Left lung (tissue), 10 donors: ENCODE results near the gene ATP5PO. TPM values are rescaled to one million over a fixed set of nuclear protein-coding genes. Genes with fewer than 3 reads are reported as not detected.

ENCODE experiments used
- ATAC-seq: fragments of 200-7000 bp; cut with Tn5 transposase; one replicate; pipeline ENCODE4 v1.9.1; 2020; ENCODE audit warnings: moderate library complexity
- DNase-seq, 4 donors: peaks; one replicate each; pipeline ENCODE4 v3.0.0-alpha.2; 2013 to 2020
- H3K27ac ChIP-seq, 2 donors: fragments of 200-600 bp; sonication (generic) in 1 of 2; one replicate each; pipeline versions ENCODE4 v1.5.0 to v1.8.0; 2020 to 2021
- H3K27me3 ChIP-seq, 2 donors: fragments of 200-600 bp; sonication (generic) in 1 of 2; one replicate each; pipeline versions ENCODE4 v1.5.0 to v1.8.0; 2020 to 2021
- H3K36me3 ChIP-seq, 2 donors: fragments of 200-600 bp; sonication (generic) in 1 of 2; one replicate each; pipeline versions ENCODE4 v1.5.0 to v1.8.0; 2020 to 2021
- H3K4me1 ChIP-seq, 2 donors: fragments of 200-600 bp; one replicate each; pipeline ENCODE4 v1.8.0; 2021
- H3K4me3 ChIP-seq, 2 donors: fragments of 200-600 bp; sonication (generic) in 1 of 2; one replicate each; pipeline versions ENCODE4 v1.5.0 to v1.8.0; 2020 to 2021; ENCODE audit warnings: mild to moderate bottlenecking in 1 of 2
- H3K9me3 ChIP-seq, 2 donors: fragments of 200-600 bp; sonication (generic) in 1 of 2; one replicate each; pipeline versions ENCODE4 v1.5.0 to v1.8.0; 2020 to 2021
- intact Hi-C, 2 donors: fragments of 100-400 bp; cut with DNase I; formaldehyde crosslinking; loops; one replicate each; pipeline versions ENCODE4 v1.11.2 to v1.14.2; 2022
- polyA plus RNA-seq, 6 donors: library from polyadenylated mRNA; unstranded; fragments of 120-200 nt; gene quantifications; one replicate each; pipeline ENCODE4 v1.2.1, GENCODE V29; 2013; ENCODE audit not compliant: insufficient read length in 6 of 6
- total RNA-seq, 2 donors: library from RNA; stranded (reverse); fragmentation: NEBNext Ultra II Directional; extraction: Animal tissue kit (Norgen Biotek cat#: 25700); gene quantifications; one replicate each; pipeline ENCODE4 v1.2.1, GENCODE V29; 2021
- TF ChIP-seq, protein P1 (sequence below), 2 donors: fragments of 200-600 bp; sonication (generic) in 1 of 2; IDR thresholded peaks; one replicate each; pipeline versions ENCODE4 v1.5.0 to v1.8.0; 2021; ENCODE audit warnings: antibody characterized with exemption in 2 of 2
- donor health status: DM: no; HTN: yes; CAD: no.
- donor health status: DM: no; HTN: no; CAD: no.

The ATP5PO gene
- total and polyA plus RNA-seq, 8 donors: 152 to 314 (median 279) TPM

DNA sequence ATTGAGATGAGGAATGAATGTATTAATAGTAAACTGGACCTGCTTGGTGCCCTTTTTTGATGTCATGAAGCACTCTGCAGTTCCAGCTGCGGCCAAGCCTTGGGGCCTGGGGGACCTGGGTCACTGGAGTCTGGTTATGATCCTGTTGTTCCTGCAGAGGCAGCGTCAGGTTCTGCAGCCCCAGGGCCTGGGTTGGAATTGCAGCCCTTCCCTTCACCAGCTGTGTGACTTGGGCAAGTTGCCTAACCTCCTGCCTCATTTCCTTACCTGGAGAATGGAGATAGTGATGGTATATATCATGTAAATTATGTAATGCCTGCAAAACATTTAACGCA is 9.1 kb upstream of the ATP5PO start:
- Histone ChIP-seq H3K9me3 (no peaks in the 10 kb centered on the region), H3K36me3 (no peaks in the 10 kb centered on the region), H3K27me3 (no peaks in the 10 kb centered on the region), H3K27ac (no peak overlapping the region), H3K4me1 (peaks cover 4% of the 10 kb centered on the region in 2 donors), H3K4me3 (no peak overlapping the region)
- DNase-seq: no peak
- intact Hi-C loops: loop anchor here in 1 of 2 donors (5.0 kb wide), 1 partner anchor 423 kb away; no protein-coding TSS in a partner anchor
- TF ChIP-seq, protein P1, sequence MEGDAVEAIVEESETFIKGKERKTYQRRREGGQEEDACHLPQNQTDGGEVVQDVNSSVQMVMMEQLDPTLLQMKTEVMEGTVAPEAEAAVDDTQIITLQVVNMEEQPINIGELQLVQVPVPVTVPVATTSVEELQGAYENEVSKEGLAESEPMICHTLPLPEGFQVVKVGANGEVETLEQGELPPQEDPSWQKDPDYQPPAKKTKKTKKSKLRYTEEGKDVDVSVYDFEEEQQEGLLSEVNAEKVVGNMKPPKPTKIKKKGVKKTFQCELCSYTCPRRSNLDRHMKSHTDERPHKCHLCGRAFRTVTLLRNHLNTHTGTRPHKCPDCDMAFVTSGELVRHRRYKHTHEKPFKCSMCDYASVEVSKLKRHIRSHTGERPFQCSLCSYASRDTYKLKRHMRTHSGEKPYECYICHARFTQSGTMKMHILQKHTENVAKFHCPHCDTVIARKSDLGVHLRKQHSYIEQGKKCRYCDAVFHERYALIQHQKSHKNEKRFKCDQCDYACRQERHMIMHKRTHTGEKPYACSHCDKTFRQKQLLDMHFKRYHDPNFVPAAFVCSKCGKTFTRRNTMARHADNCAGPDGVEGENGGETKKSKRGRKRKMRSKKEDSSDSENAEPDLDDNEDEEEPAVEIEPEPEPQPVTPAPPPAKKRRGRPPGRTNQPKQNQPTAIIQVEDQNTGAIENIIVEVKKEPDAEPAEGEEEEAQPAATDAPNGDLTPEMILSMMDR (IDR thresholded peaks at IDR 0.05): no peak
- no peak for ATAC-seq

DNA sequence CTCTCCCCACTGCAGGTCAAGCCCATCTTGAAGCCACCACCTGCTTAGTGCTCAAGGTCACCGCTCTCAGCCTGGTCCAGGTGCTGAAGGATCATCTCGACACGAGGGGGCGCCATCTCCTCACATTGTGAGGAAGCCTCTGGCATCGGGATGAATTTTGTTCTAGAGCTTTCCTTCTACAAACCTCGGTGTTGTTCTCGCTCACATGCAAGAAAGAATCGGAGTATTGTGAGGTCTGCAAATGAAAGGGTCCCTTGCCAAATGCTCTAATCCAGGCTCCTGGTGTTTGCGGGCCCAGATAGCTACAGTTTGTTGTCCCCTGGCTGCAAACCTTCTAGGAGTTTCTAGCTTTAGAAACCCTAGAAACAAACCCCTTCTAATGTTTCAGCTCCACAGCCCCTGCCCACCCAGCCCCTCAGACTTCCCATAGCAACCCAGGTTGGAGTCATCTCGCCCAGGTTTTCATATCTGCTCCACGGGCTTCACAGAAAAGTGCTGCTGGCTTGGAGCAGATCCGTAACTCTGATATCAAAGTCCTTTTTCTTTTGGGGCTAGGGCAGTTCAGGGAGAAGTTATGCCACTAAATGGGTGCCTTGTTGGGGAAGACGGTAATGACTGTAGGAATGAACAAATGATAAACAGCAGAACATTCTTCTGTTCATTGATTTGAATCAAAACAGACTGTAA is 8.6 kb upstream of the ATP5PO start:
- intact Hi-C loops: loop anchor here in 1 of 2 donors (5.0 kb wide), 1 partner anchor 423 kb away; no protein-coding TSS in a partner anchor
- Histone ChIP-seq H3K9me3 (no peaks in the 10 kb centered on the region), H3K27me3 (no peaks in the 10 kb centered on the region), H3K27ac (no peak overlapping the region), H3K36me3 (no peaks in the 10 kb centered on the region), H3K4me1 (peaks cover 4% of the 10 kb centered on the region in 2 donors), H3K4me3 (no peak overlapping the region)
- ATAC-seq (peak; percentile 99), DNase-seq (peak; percentile 71 to 94 (median 86))
- TF ChIP-seq, protein P1 (IDR thresholded peaks at IDR 0.05): peak; percentile 89 to 90

DNA sequence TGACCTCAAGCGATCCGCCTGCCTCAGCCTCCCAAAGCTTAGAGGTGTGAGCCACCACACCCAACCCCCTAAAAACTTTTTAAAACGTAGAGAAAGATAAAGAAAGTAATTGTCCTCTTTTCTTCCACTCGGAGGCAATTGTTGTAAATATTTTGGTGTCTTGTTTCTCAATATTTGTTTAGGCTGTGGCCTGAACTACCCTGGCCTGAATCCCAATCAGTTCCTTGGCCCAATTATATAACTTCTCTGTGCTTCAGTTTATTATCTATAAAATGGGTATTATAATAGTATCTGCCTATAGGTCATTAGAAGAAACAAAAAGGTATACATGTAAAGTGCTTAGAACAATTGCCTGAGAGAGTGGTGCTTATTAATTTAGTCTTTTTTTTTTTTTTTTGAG is 1.8 kb upstream of the ATP5PO start:
- ATAC-seq (no peak), DNase-seq (no peak)
- Histone ChIP-seq H3K27ac (no peak overlapping the region), H3K27me3 (no peaks in the 10 kb centered on the region), H3K4me1 (peaks cover 8 to 25% of the 10 kb centered on the region in 2 donors), H3K36me3 (peaks cover 0 to 14% of the 10 kb centered on the region in 2 donors), H3K9me3 (no peaks in the 10 kb centered on the region), H3K4me3 (no peak overlapping the region)
- TF ChIP-seq, protein P1 (IDR thresholded peaks at IDR 0.05): no peak
- intact Hi-C loops: no loop called here

DNA sequence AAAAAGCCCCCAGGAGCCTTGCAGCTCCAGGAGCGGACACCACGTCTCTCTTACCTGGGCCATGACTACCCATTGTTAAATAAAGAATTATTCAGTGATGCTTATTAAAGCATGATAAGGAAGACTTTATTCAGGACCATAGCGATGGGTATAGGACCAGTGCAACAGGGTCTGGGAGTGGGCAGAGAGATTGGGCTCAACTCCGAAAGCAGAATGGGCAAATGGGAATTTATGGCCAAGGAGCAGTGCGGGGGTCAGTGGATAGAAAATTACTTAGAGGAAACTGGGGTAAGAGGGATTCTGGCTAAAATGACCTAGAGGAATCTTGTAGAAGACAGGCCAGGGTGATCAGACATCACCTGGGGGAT is 580 bp upstream of the ATP5PO start:
- H3K4me3 ChIP-seq: peak overlapping the region; percentile 81 to 94
- TF ChIP-seq, protein P1 (IDR thresholded peaks at IDR 0.05): no peak
- H3K9me3 ChIP-seq: no peaks in the 10 kb centered on the region
- ATAC-seq (peak; percentile 1), DNase-seq (no peak)
- intact Hi-C loops: no loop called here
- H3K4me1 ChIP-seq: peaks cover 8 to 25% of the 10 kb centered on the region in 2 donors
- H3K27me3 ChIP-seq: no peaks in the 10 kb centered on the region
- peak overlapping the region in 1 of 2 donors; percentile 47 for H3K27ac ChIP-seq
- H3K36me3 ChIP-seq: peaks cover 0 to 26% of the 10 kb centered on the region in 2 donors

DNA sequence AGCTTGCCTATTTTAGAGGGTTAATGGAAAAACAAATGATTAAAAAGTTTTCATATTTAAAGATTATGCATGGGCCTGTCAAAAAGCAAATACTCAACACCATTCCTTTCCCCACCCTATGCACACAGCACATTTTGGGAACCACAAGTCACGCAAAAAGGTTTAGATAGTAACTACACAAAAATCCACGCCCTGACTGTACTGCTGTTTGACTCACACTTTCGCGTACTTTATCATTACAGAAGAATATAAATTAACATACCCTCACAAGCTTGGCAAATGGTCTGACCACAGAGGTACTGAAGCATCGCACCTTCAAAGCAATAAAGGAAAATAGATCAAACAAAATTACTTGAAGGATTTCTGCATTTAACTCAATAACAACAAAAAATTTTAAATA is 1.4 kb downstream of the ATP5PO start:
- no peak overlapping the region for H3K27ac ChIP-seq
- no peaks in the 10 kb centered on the region for H3K9me3 ChIP-seq
- no peak for DNase-seq
- no peaks in the 10 kb centered on the region for H3K27me3 ChIP-seq
- H3K4me3 ChIP-seq: peak overlapping the region in 1 of 2 donors; percentile 81
- H3K4me1 ChIP-seq: peaks cover 8 to 25% of the 10 kb centered on the region in 2 donors
- intact Hi-C loops: no loop called here
- ATAC-seq: no peak
- TF ChIP-seq, protein P1 (IDR thresholded peaks at IDR 0.05): no peak
- H3K36me3 ChIP-seq: peaks cover 0 to 46% of the 10 kb centered on the region in 2 donors
